NB4 (cell line): Measurements from ENCODE around the gene ANKLE1.

Source experiments
- POLR2A ChIP-seq: IDR thresholded peaks from 2 replicates; pipeline ENCODE4 v1.6.1; 2011; ENCODE audit warnings: mild to moderate bottlenecking; ENCODE audit not compliant: insufficient read length; ENCODE audit errors: extremely low read depth
- TF ChIP-seq, protein P1 (sequence below): IDR thresholded peaks from one replicate; pipeline ENCODE4 v1.5.1; 2012; ENCODE audit warnings: low read depth, low read length
- TF ChIP-seq, protein P2 (sequence below): IDR thresholded peaks from 2 replicates; pipeline ENCODE4 v1.6.1; 2011; ENCODE audit warnings: low read depth, low read length

DNA sequence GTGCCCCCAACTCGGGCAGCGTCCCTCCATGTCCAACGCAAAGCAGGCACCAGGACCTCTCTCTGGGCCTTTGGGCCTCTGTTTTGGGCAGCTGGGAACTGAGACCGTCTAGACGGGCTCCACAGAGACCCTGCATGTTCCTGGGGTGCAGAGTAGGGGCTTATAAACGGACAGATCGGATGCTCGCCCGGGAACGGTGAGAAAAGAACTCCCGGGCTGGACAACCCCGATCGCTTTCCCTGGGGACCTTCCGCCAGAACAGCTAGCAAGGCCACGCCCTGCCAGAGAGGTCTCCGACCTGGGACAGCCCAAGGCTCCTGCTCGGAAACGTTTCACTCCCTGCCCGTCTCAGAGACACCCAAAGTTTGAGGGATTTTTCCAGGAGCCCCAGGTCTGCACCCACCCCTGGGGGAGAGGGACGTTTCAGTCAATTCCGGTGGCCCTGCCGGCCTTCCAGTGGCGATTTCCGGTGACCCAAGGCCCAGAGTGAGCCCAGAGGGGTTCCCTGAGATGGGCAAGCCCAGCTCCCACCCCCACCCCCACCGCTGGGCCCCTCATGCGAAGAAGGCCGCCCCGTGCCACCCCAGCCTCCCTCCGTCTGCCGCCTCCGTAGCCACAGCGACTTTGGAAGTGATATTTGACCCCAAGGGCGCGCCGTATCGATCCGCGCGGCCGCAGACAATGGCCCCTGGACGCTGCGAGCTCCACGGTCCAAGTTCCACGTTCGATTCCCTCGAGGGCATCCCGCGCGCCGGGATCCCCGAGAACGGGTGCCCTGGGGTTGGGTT, 37.7 kb upstream of the ANKLE1 start:
- TF ChIP-seq, protein P1, sequence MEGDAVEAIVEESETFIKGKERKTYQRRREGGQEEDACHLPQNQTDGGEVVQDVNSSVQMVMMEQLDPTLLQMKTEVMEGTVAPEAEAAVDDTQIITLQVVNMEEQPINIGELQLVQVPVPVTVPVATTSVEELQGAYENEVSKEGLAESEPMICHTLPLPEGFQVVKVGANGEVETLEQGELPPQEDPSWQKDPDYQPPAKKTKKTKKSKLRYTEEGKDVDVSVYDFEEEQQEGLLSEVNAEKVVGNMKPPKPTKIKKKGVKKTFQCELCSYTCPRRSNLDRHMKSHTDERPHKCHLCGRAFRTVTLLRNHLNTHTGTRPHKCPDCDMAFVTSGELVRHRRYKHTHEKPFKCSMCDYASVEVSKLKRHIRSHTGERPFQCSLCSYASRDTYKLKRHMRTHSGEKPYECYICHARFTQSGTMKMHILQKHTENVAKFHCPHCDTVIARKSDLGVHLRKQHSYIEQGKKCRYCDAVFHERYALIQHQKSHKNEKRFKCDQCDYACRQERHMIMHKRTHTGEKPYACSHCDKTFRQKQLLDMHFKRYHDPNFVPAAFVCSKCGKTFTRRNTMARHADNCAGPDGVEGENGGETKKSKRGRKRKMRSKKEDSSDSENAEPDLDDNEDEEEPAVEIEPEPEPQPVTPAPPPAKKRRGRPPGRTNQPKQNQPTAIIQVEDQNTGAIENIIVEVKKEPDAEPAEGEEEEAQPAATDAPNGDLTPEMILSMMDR = no peak
- TF ChIP-seq POLR2A = no peak
- TF ChIP-seq, protein P2, sequence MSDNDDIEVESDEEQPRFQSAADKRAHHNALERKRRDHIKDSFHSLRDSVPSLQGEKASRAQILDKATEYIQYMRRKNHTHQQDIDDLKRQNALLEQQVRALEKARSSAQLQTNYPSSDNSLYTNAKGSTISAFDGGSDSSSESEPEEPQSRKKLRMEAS = no peak
